ENCODE results near the gene CA12.

The CA12 gene

GRCh38 chr15:63401714-63402497, 20.3 kb upstream of the CA12 start:
- DNase-seq (ENCODE audit: low read depth) = no peak

GRCh38 chr15:63401078-63401477, 19.4 kb upstream of the CA12 start:
- DNase-seq (ENCODE audit: low read depth) = no peak

- no peak for DNase-seq (ENCODE audit: low read depth)
Observed at GRCh38 chr15:63398456-63398855, 16.8 kb upstream of the CA12 start.

- DNase-seq (ENCODE audit: low read depth) = no peak
Observed at GRCh38 chr15:63396152-63396928, 14.7 kb upstream of the CA12 start.

GRCh38 chr15:63395730-63396151, 14.1 kb upstream of the CA12 start:
- DNase-seq (ENCODE audit: low read depth) = no peak

- DNase-seq (ENCODE audit: low read depth) = no peak
Observed at GRCh38 chr15:63392361-63393009, 10.8 kb upstream of the CA12 start.

GRCh38 chr15:63391669-63392360, 10.2 kb upstream of the CA12 start:
- DNase-seq (ENCODE audit: low read depth) = no peak

GRCh38 chr15:63390689-63391088, 9.0 kb upstream of the CA12 start:
- DNase-seq (ENCODE audit: low read depth) = no peak

GRCh38 chr15:63389902-63390670, 8.4 kb upstream of the CA12 start:
- no peak for DNase-seq (ENCODE audit: low read depth)

- DNase-seq (ENCODE audit: low read depth) = no peak
Observed at GRCh38 chr15:63388511-63388910, 6.9 kb upstream of the CA12 start.

- DNase-seq (ENCODE audit: low read depth) = no peak
Observed at GRCh38 chr15:63387748-63388493, 6.3 kb upstream of the CA12 start.

GRCh38 chr15:63385911-63386531, 4.4 kb upstream of the CA12 start:
- DNase-seq (ENCODE audit: low read depth) = no peak

GRCh38 chr15:63384906-63385305, 3.3 kb upstream of the CA12 start:
- no peak for DNase-seq (ENCODE audit: low read depth)

- DNase-seq (ENCODE audit: low read depth) = no peak
Observed at GRCh38 chr15:63382966-63383710, 1.5 kb upstream of the CA12 start.

GRCh38 chr15:63380808-63381282, 801 bp downstream of the CA12 start:
- no peak for DNase-seq (ENCODE audit: low read depth)

GRCh38 chr15:63380151-63380807, 1.4 kb downstream of the CA12 start:
- no peak for DNase-seq (ENCODE audit: low read depth)

GRCh38 chr15:63379492-63380150, 2.0 kb downstream of the CA12 start:
- no peak for DNase-seq (ENCODE audit: low read depth)

- DNase-seq (ENCODE audit: low read depth) = no peak
Observed at GRCh38 chr15:63378946-63379345, 2.7 kb downstream of the CA12 start.
